Neural cell (in vitro differentiated cells): ENCODE measurements around the gene FGL2. TPM values are rescaled to one million over a fixed set of nuclear protein-coding genes. Genes with fewer than 3 reads are reported as not detected.

Source experiments
- polyA plus RNA-seq: library from polyadenylated mRNA; depleted of rRNA; stranded (reverse); fragments of >200 nt; gene quantifications from 2 replicates; pipeline ENCODE4 v1.2.3, GENCODE V29; 2014

Gene FGL2
- polyA plus RNA-seq, 1 donor from 2014 or later, result 0.22 TPM

Other genes with a start within 250 kb of the FGL2 start
- not detected in 2 replicates for gene SPDYE17, start 167.5 kb downstream of the FGL2 start, polyA plus RNA-seq
- 1.2 and 2.5 TPM in 2 replicates for gene SPDYE18, start 137.3 kb downstream of the FGL2 start, polyA plus RNA-seq
- 12.1 and 13.0 TPM in 2 replicates for gene CCDC146, start 77.2 kb downstream of the FGL2 start, polyA plus RNA-seq
- gene GSAP, start 216.5 kb upstream of the FGL2 start, polyA plus RNA-seq, result 0.21 and 0.48 TPM in 2 replicates